H4 (cell line): ENCODE data around the gene ZBTB47. TPM values are rescaled to one million over a fixed set of nuclear protein-coding genes. Genes with fewer than 3 reads are reported as not detected.

Experiments used
- DNase-seq: peaks from one replicate; pipeline ENCODE4 v3.0.0-alpha.2; 2015; ENCODE audit warnings: low spot score
- total RNA-seq: library from RNA; depleted of rRNA; stranded (reverse); fragments of >200 nt; shearing (Covaris generic); gene quantifications from 2 replicates; pipeline ENCODE4 v1.2.3, GENCODE V29; 2014

ZBTB47 gene
- total RNA-seq, 1 experiment from 2014 or later = 1.9 TPM

- DNase-seq = no peak
These were observed 31.9 kb downstream of the ZBTB47 start, which contains the start of gene KLHL40 for GRCh38 chr3:42685363-42685881. Gene KLHL40 (plus strand): TSS chr3:42685537. CDS start chr3:42685619, 82 bp downstream.

GRCh38 chr3:42685891-42686820 lies 32.7 kb downstream of the ZBTB47 start:
- DNase-seq = no peak

DNA sequence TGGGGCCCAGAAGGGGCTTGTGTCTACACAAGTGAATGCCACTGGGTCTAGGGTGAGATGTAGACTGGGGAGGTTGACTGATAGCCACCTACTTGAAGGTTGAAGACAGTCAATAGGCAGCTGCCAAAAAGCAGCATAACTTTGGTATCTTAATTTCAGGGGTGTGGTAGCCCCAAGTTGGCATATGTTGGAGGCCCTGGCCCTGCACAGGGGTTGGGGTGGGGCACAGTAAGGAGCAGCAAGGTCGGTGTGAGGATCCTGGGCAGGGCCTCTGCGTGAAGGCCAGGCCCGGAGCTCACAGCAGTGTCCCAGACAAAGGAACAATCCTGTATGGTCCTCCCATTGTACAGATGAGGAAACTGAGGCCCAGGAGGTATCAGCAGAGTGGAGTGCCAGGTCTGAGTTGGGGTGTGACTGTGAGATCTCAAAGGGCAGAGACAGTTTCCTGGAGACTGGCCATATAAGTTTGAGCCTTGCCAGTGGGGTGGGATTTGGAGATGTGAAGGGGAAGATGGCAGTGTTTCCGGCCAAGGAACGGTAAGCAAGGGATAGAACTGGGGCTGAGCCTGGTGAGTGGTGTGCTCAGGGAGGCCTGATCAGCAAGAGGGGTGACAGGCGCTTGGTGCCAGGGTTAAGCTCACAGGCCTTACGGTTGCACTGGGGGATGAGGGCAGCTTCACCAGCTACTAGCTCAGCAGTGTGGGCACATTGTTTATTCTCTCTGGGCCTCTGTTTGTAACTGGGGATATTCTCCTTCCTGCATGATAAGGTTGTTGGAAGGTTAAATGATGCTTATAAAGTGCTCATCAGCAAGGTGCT lies 33.5 kb downstream of the ZBTB47 start:
- DNase-seq = no peak

DNA sequence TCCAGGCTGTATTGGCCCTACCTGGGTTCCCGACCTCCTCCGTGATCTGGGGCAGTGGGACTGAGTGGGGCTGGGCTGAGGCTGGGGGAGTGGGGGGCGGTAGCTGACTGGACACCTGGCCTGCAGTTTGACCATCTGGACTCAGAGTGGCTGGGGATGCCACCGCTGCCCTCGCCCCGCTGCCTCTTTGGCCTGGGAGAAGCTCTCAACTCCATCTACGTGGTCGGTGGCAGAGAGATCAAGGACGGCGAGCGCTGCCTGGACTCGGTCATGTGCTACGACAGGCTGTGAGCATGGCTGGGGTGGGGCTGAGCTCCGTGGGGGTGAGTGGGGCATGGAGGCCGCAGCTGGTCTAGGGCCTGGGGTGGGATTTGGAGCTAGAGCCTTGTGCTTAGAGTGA lies 34.5 kb downstream of the ZBTB47 start:
- no peak for DNase-seq

- no peak for DNase-seq
These were observed 35.3 kb downstream of the ZBTB47 start for GRCh38 chr3:42688487-42689420.

- DNase-seq = no peak
These were observed 36.0 kb downstream of the ZBTB47 start for GRCh38 chr3:42689421-42690014.

DNA sequence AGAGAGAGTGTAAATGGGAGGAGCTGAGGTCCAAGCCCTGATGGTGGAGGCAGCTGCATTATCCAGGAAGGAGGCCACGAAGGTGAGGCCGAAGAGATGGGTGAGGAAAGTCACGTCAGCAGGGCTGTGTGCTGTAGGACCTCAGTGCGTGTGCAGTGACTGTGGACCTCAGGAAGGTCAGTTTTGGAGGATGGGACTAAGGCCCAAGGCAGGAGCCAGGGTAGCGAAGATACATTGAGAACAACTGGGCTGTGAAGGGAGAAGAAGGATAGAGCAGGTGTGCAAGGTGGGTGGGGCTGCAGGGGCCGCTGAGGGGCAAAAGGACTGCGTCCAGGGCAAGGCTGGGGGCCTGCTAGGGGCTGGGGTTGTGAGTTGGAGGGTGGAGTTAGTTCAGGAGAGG lies 36.7 kb downstream of the ZBTB47 start:
- DNase-seq = no peak

- no peak for DNase-seq
These were observed 37.5 kb downstream of the ZBTB47 start for GRCh38 chr3:42690766-42691680.

DNA sequence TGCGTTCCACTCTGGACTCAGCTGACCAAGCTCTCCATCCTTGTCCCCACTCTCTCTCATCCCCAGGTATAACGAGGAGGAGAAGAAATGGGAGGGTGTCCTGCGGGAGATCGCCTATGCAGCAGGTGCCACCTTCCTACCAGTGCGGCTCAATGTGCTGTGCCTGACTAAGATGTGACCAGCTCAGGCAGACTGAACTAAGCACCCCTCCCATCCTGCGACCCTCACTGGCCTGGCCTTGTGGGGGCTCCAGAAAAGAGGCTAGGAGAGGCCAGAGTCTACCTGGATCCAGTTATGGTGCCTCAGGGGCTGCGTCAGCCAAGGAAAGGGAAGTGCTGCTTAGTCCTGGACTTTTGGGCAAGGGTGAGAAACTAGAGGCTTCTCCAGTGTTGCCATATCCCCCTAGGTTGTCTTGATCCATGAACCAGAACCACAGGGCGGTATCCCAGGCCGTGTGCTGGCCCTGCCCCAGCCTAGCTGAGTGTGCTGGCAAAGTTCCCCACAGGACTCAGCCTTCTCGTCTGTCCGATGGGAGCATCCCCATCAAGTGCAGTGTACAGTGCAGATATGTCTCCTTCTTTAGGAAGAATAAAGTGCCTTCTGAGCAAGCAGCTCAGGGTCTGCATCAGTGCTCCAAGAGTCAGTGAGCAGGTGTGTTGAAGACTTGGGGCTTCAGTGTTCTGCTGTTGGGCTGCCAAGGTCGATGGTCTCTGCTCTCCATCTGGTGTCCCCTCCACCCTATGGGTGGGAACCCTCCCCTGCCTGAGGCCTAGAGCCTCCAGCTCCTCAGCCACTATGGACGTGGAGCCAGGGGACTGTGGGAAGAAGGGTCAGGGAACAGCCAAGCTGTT lies 38.5 kb downstream of the ZBTB47 start:
- no peak for DNase-seq

DNA sequence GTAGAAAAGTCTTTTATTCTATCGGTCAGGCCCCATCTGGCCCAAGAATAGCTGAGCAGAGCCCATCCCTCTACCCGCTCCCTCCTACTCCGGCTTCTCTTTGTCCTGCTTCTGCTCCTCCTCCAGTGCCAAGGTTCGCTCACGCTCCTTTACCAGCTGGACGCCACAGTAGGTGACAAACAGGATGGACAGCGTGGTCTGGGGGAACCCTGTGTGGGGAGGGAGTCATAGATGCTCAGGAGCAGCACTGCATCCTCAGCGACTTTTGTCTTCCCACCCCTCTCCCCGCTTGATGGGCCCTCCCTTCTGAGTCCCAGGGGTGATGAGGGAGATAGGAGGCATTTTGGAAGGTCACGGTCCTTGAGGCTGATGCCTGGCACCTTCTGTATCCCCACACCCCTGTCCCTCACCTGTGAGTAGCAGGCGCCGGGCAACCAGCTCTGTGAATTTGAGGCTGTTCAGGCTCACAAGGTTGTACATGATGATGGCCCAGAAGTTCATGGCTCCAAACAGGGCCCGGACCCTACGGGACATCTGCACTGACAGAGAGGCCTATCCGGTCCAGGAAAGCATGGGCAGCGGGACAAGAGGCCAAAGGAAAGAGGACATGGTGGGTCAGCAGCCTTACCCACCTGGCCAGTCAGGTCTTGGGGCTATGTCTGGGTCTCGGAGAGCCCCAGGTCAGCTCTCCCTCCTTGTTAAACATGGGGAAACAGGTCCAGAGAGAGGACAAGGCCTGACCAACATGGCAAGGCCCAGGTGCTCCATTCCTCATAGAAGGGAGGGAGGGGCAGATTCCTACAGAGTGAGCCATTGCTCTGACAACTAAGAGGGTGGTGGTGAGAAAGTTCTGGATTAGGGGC lies 39.4 kb downstream of the ZBTB47 start:
- no peak for DNase-seq

GRCh38 chr3:42693530-42693930 lies 40.0 kb downstream of the ZBTB47 start:
- DNase-seq = no peak

DNA sequence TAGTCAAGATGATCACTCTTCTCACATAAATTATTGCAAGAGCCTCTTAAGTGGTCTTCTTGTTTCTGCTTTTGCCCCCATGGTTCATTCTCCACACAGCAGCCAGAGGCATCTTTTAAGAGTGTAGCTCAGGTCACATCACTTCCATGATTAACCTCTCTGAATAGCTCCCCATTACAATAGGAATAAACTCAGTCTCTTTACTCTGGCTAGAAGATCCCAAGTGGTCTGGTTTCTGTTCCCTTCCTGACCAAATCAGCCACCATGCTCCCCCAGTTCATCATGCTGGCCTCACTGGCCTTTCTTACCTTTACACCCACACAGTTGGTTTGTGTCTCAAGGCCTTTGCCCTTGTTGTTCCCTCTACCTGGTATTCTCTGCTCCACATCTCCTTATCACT lies 40.9 kb downstream of the ZBTB47 start:
- no peak for DNase-seq

DNA sequence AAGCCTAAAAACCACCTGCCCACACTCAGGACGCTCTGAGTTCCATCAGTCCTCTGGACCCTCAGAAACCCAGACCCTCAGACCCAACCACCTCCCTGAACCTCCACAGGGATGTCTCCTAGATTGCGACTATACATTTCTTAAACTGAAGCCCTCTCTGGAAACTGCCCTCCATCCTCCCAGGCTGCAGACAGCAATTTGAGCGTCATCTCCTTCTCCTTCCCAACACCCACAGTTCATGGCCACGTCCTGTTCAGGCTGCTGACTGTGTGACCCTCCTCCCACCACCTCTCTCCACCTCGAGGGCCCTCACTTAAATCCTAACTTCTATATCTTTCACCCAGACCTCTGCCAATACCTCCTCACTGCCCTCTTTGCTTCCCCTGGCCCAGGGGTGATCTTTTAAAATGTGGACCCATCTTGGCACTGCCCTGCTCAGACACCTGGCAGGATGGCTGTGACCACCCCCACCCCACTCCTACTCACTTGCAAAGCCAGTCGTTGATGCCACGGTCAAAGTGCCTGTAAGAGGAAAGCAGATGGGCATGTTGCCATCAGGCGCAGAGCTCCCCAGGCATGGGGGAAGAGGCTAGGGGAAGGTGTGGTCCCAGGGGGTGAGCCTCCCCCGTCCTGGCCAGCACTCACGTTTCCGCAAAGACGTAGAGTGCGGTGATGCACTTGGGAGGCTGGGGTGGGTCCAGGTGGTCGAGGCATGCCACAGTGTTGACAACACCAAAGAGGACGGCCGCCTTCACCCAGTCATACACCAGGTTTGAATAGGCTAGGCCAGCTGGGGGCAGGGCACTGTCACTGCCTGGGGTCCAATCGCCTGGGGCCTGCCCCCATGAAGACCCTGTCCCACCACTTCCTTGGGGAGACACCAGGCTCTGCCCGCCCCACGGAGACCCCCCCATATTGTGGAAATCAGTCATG lies 43.1 kb downstream of the ZBTB47 start:
- DNase-seq = no peak

DNA sequence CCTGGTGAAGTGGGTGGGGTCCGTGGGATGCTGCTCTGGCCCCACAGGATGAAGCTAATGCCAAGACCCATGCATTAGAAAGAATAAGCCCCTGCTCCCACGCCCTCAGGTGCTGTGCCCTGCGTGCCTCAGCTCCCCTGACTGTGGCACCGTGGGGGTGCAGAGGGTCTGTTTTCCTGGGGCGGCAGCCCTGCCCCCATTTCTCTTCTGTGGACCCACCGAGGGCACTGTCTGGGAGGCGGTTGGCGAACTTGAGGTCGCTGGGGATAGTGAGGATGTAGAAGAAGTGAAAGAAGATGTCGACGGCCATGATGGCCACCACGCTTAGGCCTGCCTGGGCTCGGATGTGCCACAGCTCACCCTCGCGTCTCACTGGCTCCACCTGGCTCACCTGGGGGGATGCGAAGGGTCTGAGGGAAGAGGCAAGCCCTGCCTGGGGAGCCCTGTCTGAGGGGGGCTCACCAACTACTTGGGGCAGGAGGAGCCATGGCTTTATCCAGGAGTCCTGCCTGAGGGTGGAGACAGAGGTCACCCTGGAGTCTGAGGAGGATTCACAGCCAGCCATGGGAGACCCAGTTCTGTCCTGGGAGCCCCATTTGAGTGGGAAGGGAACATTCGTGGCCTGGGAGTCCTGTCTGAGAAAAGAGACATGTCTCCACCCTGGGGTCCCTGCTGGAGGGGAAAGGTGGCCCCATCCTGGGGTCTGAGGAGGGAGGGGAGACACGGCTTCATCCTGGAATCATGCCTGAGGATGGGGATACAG lies 44.0 kb downstream of the ZBTB47 start:
- no peak for DNase-seq

GRCh38 chr3:42698216-42698910 lies 44.9 kb downstream of the ZBTB47 start:
- DNase-seq = no peak

- DNase-seq = no peak
These were observed 45.4 kb downstream of the ZBTB47 start for GRCh38 chr3:42698911-42699230.
